Fibroblast of skin of right quadriceps (primary cell): ENCODE results near the gene INHBC.
"Not testable (repeated sequence)": the region's sequence is repeated elsewhere in the genome, so short reads cannot be mapped to it uniquely, and the experiment has no call there.

Experiments
- DNase-seq: peaks from one replicate; pipeline ENCODE4 v3.0.0-alpha.2; 2013

INHBC gene

DNA sequence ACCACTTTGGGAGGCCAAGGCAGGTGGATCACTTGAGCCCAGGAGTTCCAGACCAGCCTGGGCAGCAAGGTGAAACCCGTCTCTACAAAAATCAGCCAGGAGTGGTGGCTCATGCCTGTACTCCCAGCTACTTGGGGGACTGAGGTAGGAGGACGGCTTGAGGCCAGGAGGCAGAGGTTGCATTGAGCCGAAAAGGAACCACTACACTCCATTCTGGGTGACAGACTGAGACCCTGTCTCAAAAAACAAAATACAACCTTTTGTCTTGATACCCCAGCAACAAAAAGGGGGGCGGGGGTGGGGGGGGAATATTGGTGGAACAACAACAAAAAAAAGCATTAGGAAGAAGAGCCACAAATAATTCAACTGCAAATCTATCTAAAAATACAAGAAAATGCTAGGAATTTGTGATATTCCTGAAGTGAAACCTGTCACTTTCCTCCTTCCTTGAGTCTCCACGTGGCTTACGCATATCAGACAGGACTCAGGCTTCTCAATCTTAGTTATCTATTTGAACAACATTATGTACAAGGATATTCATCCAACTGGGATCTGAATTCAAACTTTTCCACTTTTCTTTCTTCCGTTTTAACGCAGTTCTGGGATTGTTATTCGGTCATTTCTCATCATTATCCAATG, 5.0 kb upstream of the INHBC start:
- DNase-seq = peak; percentile 10

DNA sequence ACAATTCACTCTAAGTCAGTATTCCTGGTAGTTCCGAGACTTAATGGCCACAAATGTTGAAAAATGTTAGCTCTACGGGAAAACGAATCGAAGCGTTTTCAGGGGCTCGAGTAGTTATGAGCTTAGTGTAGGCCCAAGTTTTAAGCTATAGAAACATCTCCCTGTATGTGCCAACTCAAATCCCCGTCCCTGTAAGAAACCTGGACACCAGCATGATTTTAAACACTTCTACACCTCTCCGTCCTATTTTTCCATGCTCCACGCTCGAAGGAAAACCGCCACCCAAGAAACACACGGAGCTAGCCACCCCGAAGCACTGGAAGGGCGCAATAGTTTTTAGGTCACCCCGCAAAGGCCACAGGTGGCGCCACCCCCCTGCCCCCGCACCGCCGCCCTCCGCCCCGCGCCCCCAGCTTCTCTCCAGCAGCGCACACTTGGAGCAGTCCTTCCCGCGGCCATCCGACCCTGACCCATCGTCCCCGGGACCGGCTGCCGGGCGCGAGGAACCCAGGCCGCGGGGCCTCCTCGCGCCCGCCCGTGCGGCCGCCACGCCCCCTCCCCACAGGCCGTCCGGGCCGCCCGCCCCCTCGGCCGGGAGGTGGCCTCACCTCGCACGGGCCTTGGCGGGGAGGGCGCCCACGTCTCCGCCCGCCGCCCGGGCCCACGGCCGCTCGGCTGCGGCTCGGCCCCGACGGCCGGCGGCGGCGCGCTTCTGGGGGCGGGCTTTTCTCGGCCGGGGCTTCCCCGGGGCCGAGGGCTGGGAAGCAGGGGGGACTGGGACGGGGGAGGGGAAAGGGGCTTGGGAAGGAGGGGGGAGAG, 4.3 kb upstream of the INHBC start:
- peak; percentile 28 for DNase-seq

DNA sequence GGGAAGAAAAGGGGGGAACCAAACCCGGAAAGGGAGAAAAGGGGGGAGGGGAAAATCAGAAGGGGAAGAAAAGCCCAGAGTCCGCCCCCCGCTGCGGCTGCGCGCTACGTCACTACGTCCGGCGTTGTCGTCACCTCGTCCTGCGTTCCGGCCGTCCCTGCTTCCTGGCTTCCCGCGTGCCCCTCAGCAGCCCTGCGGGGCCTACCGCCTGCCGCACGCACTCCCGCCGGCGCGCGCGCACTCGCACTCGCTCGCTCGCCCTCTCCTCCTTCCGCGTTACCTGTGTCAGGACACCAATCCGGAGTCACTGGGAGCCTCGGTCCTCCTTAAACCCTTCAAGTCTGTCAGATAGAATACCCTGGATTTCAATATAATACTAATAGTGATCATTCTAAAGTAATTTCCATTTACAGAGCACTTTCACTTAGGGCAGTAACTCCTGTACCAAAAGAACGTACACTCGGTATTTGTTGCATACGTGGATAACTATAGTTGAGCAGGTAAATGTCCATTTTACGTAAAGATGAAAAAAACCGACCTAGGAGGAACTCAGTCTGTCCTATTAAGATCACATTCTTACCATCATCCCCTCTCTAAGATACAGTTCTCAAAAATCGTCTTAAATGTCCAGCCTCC, 3.5 kb upstream of the INHBC start, which contains the start of gene R3HDM2:
Gene R3HDM2, minus strand, starts transcription at position 113 of the 636 bp plus-strand sequence. CDS start 120,615 bp downstream, outside the sequence.
- DNase-seq = peak; percentile 95

DNA sequence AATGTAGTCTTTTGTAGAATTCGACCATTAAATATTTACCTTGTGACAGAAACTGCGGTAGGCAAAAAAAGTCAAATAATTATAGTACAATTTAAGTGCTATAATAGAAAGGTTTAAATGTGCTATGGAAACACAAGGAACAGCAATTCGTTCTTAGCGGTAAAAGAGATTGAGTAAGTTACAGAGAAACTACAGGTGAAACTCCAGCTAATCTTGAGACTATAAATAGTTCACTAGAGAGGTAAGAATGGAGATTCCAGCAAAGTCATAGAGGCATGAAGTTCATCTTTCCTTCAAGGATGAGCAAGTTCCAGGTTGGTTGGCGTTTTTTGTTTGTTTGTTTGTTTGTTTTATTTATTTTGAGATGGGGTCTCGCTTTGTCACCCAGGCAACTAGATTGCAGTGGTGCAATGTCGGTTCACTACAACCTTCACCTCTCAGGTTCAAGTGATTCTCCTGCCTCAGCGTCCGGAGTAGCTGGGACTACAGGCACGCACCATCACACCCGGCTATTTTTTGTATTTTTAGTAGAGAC, 2.9 kb upstream of the INHBC start:
- no peak for DNase-seq

DNA sequence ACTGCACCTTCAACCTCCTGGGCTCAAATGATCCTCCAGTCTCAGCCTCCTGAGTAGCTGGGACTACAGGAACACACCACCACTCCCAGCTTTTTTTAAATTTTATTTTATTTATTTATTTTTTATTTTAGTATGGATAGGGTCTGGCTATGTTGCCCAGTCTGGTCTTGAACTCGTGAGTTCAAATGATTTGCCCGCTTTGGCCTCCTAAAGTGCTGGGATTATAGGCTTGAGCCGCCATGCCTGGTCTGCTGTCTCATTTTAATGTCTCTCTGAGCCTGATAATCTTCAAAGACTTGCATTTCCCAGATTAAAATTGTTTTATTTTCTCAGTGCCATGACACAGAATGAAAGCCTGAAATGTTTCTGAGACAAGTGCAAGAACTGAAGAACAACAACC, 1.2 kb upstream of the INHBC start:
- no peak for DNase-seq

DNA sequence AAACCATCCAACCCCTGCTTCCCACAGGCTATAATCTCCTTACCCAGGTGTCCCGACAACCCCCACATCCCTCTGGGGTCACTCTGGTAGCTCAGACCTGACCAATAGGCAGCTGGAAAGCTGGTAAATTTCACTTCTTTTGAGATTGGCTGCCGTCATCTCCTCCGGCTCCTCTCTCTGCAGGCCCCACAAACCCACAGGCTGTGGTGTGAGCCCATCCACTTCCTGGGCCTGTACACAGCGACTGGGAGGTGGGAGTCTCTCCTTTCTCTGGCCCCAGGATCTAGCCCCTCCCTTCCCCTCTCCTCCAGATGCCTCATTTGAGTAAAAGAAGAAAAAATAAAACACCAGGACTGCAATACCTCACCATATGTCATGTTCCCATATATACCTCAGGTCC, 709 bp downstream of the INHBC start:
- no peak for DNase-seq

DNA sequence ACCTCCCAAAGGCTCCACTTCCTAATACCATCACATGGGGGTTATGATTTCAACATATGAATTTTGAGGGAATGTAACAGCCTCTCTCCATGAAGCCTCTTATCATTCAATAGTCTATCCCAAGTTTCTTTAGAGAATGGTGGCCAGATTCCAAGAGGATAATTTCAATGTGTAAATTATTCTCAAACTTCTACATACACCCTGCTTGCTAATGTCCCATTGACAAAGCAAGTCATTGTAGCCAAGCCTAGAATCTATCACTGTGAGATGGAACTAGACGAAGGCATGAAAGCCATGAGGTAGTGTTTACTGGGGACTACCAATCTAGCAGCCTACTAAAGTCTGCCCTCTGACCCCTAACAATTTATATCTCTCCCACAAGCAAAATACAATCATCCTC, 3.8 kb downstream of the INHBC start:
- no peak for DNase-seq

DNA sequence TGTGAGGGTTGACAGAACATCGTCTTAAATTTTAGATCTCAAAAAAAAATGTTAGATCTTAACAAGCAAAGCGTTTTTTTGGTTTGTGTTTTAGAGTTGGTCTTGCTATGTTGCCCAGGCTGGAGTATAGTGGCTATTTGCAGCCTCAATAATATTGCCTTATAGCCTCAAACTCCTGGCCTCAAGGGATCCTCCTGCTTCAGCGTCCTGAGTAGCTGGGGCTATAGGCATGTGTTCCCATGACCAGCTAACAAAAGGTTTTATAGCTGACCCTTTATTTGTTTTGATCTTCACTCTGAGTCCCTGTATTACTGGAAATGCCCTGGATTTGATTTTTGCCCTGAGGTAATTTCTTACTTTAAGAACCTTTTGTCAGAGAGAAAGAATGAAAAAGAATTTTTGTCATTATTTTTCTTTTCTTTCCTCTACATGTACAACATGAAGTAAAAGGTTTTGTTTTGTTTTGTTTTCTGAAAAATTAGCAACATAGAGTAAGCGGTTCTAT, 5.2 kb downstream of the INHBC start:
- no peak for DNase-seq

DNA sequence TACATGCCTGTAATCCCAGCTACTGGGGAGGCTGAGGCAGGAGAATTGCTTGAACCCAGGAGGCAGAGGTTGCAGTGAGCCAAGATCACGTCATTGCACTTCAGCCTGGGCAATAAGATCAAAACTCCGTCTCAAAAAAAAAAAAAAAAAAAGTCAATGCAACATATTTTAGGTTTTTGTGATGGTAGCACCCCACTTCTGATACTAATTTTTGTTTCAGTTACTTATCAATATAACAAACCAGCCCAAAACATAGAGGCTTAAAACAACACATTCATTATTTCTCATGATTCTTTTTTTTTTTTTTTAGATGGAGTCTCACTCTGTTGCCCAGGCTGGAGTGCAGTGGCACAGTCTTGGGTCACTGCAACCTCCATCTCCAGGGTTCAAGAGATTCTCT, 6.8 kb downstream of the INHBC start:
- DNase-seq = not testable (repeated sequence)

DNA sequence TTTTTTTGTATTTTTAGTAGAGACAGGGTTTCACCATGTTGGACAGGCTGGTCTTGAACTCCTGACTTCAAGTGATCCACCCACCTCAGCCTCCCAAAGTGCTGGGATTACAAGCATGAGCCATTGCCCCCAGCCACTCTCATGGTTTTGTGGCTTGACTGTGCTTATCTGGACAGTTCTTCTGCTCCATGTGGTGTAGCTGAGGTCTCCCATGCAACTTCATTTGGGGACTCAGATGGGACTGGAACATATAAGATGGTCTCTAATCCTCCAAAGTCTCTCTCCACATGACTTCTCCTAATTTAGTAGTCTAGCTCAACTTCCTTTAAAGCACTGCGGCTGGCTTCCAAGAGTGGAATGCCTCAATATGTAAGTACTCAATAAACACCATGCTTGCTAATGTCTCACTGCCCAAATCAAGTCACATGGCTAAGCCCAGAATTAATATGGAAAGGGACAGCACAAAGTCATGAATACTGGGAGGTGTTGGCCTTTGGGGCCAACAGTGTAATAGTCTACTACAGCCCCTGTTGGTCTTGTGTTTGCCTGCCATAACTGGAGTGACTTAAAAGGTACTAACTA, 7.4 kb downstream of the INHBC start:
- DNase-seq = no peak

DNA sequence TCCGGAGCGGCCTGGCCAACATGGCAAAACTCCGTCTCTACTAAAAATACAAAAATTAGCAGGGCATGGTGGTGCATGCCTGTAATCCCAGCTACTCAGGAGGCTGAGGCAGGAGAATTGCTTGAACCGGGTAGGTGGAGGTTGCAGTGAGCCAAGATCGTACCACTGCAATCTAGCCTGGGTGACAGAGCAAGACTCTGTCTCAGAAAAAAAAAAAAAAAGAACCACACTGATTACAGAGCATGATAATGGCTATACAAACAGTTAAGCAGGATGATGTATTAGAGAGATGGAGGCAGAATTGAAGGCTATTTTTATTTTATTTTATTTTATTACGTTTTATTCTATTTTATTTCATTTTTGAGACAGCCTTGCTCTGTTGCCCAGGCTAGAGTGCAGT, 9.8 kb downstream of the INHBC start:
- not testable (repeated sequence) for DNase-seq

DNA sequence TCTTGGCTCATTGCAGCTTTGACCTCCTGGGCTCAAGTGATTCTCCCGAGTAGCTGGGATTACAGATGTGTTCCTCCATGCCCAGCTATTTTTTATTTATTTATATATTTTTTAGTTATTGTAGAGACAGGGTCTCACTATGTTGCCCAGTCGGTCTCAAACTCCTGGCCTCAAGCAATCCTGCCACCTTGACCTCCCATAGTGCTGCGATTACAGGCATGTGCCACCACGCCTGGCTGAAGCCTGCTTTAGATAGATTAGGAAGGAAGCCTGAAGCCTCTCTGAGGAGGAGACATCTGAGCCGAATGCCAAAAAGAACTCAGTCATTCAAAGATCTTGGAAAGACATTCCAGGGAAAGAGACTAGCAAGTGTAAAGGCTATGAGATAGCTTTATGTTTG, 10.2 kb downstream of the INHBC start:
- DNase-seq = no peak

DNA sequence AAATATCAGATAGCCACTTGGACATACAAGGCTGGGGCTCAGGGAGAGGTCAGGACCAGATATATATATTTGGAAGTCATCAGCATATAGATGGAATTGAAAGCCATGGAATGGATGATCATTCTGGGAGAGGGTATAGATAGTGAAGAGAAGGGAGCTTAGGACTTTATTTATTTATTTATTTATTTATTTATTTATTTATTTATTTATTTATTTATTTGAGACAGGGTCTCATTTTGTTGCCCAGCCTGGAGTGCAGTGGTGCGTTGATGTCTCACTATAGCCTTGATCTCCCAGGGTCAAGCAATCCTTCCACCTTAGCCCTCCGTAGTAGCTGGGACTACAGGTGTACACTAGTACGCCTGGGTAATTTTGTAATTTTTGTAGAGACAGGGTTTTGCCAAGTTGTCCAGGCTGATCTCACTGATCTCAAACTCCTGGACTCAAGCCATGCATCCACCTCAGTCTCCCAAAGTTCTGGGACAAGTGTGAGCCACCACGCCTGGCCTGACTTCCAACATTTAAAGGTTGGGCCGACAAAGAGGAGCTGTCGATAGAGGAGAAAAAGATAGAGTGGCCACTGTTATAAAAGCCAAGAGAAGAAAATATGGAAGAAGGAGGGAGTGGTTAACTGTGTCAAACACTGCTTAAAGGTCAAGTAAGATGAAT, 11.8 kb downstream of the INHBC start:
- no peak for DNase-seq

DNA sequence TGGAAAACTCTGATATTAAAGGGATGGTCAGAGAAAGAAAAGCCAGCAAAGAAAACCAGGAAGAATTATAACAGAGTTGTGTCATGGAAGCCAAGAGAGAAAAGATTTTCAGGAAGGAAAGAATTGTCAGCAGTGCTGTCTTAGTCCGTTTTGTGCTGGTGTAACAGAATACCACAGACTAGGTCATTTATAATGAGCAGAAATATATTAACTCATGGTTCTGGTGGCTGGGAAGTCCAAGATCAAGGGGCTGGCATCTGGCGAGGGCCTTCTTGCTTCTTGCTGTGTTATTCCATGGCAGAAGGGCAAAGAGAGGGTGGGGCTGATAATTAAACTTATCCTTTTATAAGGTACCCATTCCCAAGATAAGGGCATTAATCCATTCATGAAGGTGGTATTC, 14.1 kb downstream of the INHBC start:
- no peak for DNase-seq

DNA sequence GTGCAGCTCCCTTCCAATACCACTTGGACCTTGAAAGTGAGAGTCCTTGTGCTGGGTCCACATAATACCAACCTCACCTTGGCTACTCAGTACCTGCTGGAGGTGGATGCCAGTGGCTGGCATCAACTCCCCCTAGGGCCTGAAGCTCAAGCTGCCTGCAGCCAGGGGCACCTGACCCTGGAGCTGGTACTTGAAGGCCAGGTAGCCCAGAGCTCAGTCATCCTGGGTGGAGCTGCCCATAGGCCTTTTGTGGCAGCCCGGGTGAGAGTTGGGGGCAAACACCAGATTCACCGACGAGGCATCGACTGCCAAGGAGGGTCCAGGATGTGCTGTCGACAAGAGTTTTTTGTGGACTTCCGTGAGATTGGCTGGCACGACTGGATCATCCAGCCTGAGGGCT, 14.8 kb downstream of the INHBC start:
- DNase-seq = no peak

DNA sequence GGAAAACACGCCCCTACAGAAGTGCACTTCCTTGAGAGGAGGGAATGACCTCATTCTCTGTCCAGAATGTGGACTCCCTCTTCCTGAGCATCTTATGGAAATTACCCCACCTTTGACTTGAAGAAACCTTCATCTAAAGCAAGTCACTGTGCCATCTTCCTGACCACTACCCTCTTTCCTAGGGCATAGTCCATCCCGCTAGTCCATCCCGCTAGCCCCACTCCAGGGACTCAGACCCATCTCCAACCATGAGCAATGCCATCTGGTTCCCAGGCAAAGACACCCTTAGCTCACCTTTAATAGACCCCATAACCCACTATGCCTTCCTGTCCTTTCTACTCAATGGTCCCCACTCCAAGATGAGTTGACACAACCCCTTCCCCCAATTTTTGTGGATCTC, 15.5 kb downstream of the INHBC start:
- DNase-seq = no peak

DNA sequence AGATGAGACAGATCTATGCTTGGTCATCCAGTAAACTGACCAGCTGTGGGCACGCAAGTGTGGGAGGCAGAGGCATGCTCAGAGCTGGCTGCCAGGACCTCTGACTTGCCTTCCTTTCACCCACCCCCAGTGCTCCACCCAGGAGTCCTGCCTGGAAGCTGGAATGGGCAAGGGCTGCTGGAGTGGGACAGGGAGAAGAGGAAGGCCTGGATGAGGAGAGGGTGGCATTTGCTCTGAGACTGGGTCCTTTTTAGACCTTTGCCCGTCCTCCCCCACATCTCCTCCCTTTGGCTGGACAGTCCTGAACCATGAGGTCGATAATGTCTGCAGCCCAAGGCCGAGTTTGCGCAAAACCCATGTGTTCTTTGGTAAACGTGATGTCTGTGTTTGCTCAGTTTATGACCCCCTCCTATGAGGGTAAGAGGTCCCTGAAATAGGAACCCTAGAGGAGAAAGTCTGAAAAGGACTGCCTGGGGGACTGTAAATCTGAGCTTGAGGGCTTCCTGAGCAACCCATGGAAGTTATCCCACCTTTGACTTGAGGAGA, 16.7 kb downstream of the INHBC start:
- no peak for DNase-seq

DNA sequence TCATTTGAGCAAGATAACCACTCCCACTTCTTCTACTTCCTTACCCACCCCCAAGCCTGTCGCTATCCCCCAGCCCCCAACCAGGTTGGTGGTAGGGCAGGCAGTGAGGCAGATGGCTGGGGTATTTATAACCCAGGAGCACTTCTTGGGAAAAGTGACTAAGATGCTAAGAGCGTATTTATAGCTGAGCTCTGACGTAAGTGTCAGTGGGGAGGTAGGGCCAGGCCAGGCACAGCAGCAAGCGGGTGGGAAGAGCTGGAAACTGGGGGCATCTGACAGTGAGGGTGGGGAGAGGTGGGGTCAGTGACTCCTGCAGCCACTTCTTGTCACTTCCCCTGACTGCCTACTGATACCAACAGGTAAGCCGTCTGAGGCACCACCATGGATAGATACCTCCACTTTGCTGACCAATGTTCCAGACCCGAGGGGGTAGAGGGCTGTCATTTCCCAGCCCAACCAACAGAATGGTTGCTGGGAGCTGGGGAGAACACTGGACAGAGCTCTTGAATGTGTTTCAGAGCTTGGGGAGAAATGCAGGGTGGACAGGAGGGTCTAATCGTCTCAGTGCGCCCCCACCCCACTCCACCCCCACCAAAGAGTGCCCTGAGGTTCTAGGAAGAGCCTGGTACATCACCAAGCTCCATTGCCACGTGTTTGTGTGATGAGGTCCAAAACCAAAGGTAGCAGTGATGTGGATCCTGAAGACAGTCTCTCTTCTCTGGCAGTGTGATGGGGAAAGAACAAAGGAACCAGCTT, 17.8 kb downstream of the INHBC start:
- peak; percentile 96 for DNase-seq

DNA sequence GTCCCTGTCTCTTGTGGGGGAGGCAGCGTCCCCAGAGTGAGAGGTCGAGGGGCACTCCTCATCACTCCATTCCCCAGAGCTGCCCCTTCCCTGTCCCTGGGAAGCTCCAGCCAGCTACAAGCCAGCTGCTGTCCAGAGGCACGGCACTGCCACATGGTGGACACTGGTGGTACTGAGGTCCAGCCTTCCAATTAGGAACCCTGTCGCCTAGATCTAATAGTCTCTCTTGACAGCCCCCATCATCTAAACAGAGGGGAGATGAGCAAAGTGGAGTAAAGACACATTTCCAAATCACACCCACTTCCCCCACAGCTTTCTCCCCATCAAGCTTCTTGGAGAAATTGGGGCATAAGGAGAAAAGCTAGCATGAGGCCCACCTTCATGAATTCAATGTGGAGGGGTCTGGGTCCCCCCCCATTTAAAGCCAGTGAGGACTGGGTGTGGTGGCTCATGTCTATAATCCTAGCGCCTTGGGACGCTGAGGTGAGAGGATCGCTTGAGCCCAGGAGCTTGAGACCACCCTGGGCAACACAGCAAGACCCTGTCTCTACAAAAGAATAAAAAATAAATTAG, 18.4 kb downstream of the INHBC start:
- peak; percentile 82 for DNase-seq

DNA sequence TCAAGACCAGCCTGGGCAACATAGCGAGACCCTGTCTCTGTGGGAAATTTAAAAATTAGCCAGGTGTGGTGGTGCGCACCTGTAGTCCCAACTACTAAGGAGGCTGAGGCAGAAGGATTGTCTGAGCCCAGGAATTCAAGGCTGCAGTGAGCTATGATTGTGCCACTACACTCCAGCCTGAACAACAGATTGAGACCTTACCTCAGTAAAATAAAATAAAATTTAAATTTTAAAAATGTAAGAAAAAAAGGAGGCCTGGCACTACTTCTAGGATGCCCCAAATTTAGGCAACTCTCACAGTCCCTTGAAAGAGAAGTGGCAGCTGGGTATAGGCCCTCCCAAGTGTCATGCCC, 19.6 kb downstream of the INHBC start:
- no peak for DNase-seq
